HTR-8/SVneo (cell line): ENCODE data around the gene PPP6R2.
"Not testable (repeated sequence)": the region's sequence is repeated elsewhere in the genome, so short reads cannot be mapped to it uniquely, and the experiment has no call there.

Experiments
- DNase-seq: peaks from one replicate; pipeline ENCODE4 v3.0.0; 2011; ENCODE audit warnings: low spot score, mixed read lengths; ENCODE audit not compliant: insufficient read length
- FAIRE-seq: peaks from 2 replicates; lab custom pipeline; 2011; peaks lifted over from hg19 to GRCh38; lab: Jason Lieb, UNC

PPP6R2 gene

GRCh38 chr22:50420015-50420414 lies 76.9 kb downstream of the PPP6R2 start:
- DNase-seq = no peak
- FAIRE-seq = no peak

GRCh38 chr22:50420581-50420980 lies 77.5 kb downstream of the PPP6R2 start:
- FAIRE-seq (no peak), DNase-seq (no peak)

GRCh38 chr22:50422046-50422445 lies 78.9 kb downstream of the PPP6R2 start:
- FAIRE-seq = no peak

GRCh38 chr22:50422961-50423815 lies 80.1 kb downstream of the PPP6R2 start:
- FAIRE-seq = no peak
- DNase-seq = no peak

More at GRCh38 chr22:50422046-50422445, 78.9 kb downstream of the PPP6R2 start:
- no peak for DNase-seq

- FAIRE-seq = no peak
- DNase-seq = no peak
Observed at GRCh38 chr22:50423956-50424355, 80.8 kb downstream of the PPP6R2 start.

- DNase-seq (no peak), FAIRE-seq (no peak)
Observed at GRCh38 chr22:50425179-50425916, 82.2 kb downstream of the PPP6R2 start.

GRCh38 chr22:50432131-50432876 lies 89.2 kb downstream of the PPP6R2 start:
- FAIRE-seq (no peak), DNase-seq (no peak)

- FAIRE-seq, DNase-seq: not testable (repeated sequence)
Observed at GRCh38 chr22:50432877-50433510, 89.9 kb downstream of the PPP6R2 start.

GRCh38 chr22:50434849-50435248 lies 91.7 kb downstream of the PPP6R2 start:
- FAIRE-seq = no peak
- no peak for DNase-seq

- DNase-seq = no peak
- FAIRE-seq = no peak
Observed at GRCh38 chr22:50435291-50436014, 92.3 kb downstream of the PPP6R2 start.

GRCh38 chr22:50436015-50436830 lies 93.1 kb downstream of the PPP6R2 start:
- DNase-seq (no peak), FAIRE-seq (no peak)

- DNase-seq (no peak), FAIRE-seq (no peak)
Observed at GRCh38 chr22:50436841-50437341, 93.8 kb downstream of the PPP6R2 start.

- DNase-seq (no peak), FAIRE-seq (no peak)
Observed at GRCh38 chr22:50437511-50438304, 94.6 kb downstream of the PPP6R2 start.

- DNase-seq (no peak), FAIRE-seq (no peak)
Observed at GRCh38 chr22:50438305-50439275, 95.5 kb downstream of the PPP6R2 start.

GRCh38 chr22:50439314-50439870 lies 96.3 kb downstream of the PPP6R2 start:
- no peak for FAIRE-seq
- no peak for DNase-seq

GRCh38 chr22:50439871-50440331 lies 96.8 kb downstream of the PPP6R2 start:
- no peak for DNase-seq
- FAIRE-seq = no peak
